Measurements from ENCODE around the gene CCDC71L.

GRCh38 chr7:106612432-106612831 lies 48.5 kb downstream of the CCDC71L start:
- TF ChIP-seq CTCF (conservative IDR thresholded peaks at IDR 0.05 in 1 of 2, IDR thresholded peaks at IDR 0.05 in 1 of 2; ENCODE audit: extremely low read depth in 1 of 2, insufficient read depth in 1 of 2, low read depth in 1 of 2, low read length in 2 of 2) (no peak), EZH2 (IDR thresholded peaks at IDR 0.05; ENCODE audit: borderline replicate concordance, low read length) (no peak)

Measured in mammary epithelial cell (primary cell).